ENCODE data around the gene OIT3.

Gene OIT3

GRCh38 chr10:72885953-72886352 lies 7.6 kb upstream of the OIT3 start:
- no peak for DNase-seq (ENCODE audit: low read depth)
- TF ChIP-seq CTCF (conservative IDR thresholded peaks at IDR 0.05; ENCODE audit: low read depth, low read length) = no peak
- no peak overlapping the region for H3K4me3 ChIP-seq (ENCODE audit: low read length)

- no peak for DNase-seq (ENCODE audit: low read depth)
- no peak overlapping the region for H3K4me3 ChIP-seq (ENCODE audit: low read length)
- TF ChIP-seq CTCF (conservative IDR thresholded peaks at IDR 0.05; ENCODE audit: low read depth, low read length) = no peak
Observed at GRCh38 chr10:72886621-72887020, 6.9 kb upstream of the OIT3 start.

GRCh38 chr10:72887043-72887442 lies 6.5 kb upstream of the OIT3 start:
- DNase-seq (ENCODE audit: low read depth) = no peak
- TF ChIP-seq CTCF (conservative IDR thresholded peaks at IDR 0.05; ENCODE audit: low read depth, low read length) = no peak
- H3K4me3 ChIP-seq (ENCODE audit: low read length) = no peak overlapping the region

- DNase-seq (ENCODE audit: low read depth) = no peak
- TF ChIP-seq CTCF (conservative IDR thresholded peaks at IDR 0.05; ENCODE audit: low read depth, low read length) = no peak
- no peak overlapping the region for H3K4me3 ChIP-seq (ENCODE audit: low read length)
Observed at GRCh38 chr10:72888151-72888638, 5.3 kb upstream of the OIT3 start.

- H3K4me3 ChIP-seq (ENCODE audit: low read length) = no peak overlapping the region
- no peak for TF ChIP-seq CTCF (conservative IDR thresholded peaks at IDR 0.05; ENCODE audit: low read depth, low read length)
- peak; percentile 3 for DNase-seq (ENCODE audit: low read depth)
Observed at GRCh38 chr10:72889391-72889831, 4.1 kb upstream of the OIT3 start.

GRCh38 chr10:72890086-72890485 lies 3.5 kb upstream of the OIT3 start:
- no peak overlapping the region for H3K4me3 ChIP-seq (ENCODE audit: low read length)
- no peak for TF ChIP-seq CTCF (conservative IDR thresholded peaks at IDR 0.05; ENCODE audit: low read depth, low read length)
- DNase-seq (ENCODE audit: low read depth) = no peak

- H3K4me3 ChIP-seq (ENCODE audit: low read length) = no peak overlapping the region
- no peak for TF ChIP-seq CTCF (conservative IDR thresholded peaks at IDR 0.05; ENCODE audit: low read depth, low read length)
- no peak for DNase-seq (ENCODE audit: low read depth)
Observed at GRCh38 chr10:72895236-72895850, 1.8 kb downstream of the OIT3 start.

Measured in retinal pigment epithelial cell (primary cell).